SK-N-SH treated with all-trans-retinoic acid at 6 μM for 48 hours (cell line): ENCODE results near the gene ILF3.

Experiments
- CSDC2 ChIP-seq: fragments of 250-450 bp; sonication (Bioruptor Pico); IDR thresholded peaks from 2 replicates; pipeline ENCODE4 v1.5.0; 2020; ENCODE audit warnings: mild to moderate bottlenecking, moderate library complexity
- ISL1 ChIP-seq: fragments of 250-450 bp; sonication (Bioruptor Pico); IDR thresholded peaks from 2 replicates; pipeline ENCODE4 v2.1.2; 2022; ENCODE audit warnings: mild to moderate bottlenecking, moderate library complexity
- ZNF565 ChIP-seq: fragments of 450-650 bp; formaldehyde crosslinking; conservative IDR thresholded peaks from 2 replicates; pipeline ENCODE4 v1.5.0; 2020; ENCODE audit warnings: low read depth, mild to moderate bottlenecking, moderate library complexity
- ZNF8 ChIP-seq: fragments of 450-650 bp; formaldehyde crosslinking; IDR thresholded peaks from 2 replicates; pipeline ENCODE4 v1.5.0; 2020; ENCODE audit warnings: mild to moderate bottlenecking, moderate library complexity
- TF ChIP-seq, protein P1 (sequence below): fragments of 250-450 bp; sonication (Bioruptor Pico); IDR thresholded peaks from 2 replicates; pipeline ENCODE4 v1.8.0; 2020; ENCODE audit warnings: mild to moderate bottlenecking, moderate library complexity, borderline replicate concordance
- TF ChIP-seq, protein P2 (sequence below): fragments of 250-450 bp; sonication (Bioruptor Pico); IDR thresholded peaks from 2 replicates; pipeline ENCODE4 v1.5.1; 2020; ENCODE audit warnings: low read depth, mild to moderate bottlenecking, moderate library complexity

DNA sequence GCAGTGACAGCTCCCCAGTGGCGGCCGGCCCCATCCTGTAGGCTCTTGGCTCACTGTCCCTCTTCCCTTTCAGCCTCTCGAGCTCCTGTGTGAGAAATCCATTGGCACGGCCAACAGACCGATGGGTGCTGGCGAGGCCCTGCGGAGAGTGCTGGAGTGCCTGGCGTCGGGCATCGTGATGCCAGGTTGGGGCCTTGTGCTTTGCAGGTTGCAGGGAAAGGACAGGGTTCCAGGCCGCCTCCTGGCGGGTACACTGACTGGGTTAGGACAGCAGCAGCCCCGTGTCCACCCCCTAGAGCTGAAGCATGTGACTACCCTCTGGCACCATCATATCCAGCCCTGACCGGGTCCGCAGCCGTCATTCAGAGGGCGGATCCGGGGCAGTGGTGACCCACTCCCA, 25.6 kb downstream of the ILF3 start:
- no peak for TF ChIP-seq ZNF8
- no peak for TF ChIP-seq ZNF565 (CRISPR knock-in tag)
- no peak for TF ChIP-seq ISL1 (CRISPR knock-in tag)
- TF ChIP-seq, protein P1, sequence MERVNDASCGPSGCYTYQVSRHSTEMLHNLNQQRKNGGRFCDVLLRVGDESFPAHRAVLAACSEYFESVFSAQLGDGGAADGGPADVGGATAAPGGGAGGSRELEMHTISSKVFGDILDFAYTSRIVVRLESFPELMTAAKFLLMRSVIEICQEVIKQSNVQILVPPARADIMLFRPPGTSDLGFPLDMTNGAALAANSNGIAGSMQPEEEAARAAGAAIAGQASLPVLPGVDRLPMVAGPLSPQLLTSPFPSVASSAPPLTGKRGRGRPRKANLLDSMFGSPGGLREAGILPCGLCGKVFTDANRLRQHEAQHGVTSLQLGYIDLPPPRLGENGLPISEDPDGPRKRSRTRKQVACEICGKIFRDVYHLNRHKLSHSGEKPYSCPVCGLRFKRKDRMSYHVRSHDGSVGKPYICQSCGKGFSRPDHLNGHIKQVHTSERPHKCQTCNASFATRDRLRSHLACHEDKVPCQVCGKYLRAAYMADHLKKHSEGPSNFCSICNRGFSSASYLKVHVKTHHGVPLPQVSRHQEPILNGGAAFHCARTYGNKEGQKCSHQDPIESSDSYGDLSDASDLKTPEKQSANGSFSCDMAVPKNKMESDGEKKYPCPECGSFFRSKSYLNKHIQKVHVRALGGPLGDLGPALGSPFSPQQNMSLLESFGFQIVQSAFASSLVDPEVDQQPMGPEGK (CRISPR knock-in tag) = no peak
- TF ChIP-seq, protein P2, sequence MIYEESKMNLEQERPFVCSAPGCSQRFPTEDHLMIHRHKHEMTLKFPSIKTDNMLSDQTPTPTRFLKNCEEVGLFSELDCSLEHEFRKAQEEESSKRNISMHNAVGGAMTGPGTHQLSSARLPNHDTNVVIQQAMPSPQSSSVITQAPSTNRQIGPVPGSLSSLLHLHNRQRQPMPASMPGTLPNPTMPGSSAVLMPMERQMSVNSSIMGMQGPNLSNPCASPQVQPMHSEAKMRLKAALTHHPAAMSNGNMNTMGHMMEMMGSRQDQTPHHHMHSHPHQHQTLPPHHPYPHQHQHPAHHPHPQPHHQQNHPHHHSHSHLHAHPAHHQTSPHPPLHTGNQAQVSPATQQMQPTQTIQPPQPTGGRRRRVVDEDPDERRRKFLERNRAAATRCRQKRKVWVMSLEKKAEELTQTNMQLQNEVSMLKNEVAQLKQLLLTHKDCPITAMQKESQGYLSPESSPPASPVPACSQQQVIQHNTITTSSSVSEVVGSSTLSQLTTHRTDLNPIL (CRISPR knock-in tag) = no peak
- TF ChIP-seq CSDC2 (CRISPR knock-in tag) = no peak
